Measurements from ENCODE around the gene LGALS9. TPM values are rescaled to one million over a fixed set of nuclear protein-coding genes. Genes with fewer than 3 reads are reported as not detected.

LGALS9 gene
- total and polyA plus RNA-seq, 9 donors = 9.0 to 62.8 (median 23.3) TPM

DNA sequence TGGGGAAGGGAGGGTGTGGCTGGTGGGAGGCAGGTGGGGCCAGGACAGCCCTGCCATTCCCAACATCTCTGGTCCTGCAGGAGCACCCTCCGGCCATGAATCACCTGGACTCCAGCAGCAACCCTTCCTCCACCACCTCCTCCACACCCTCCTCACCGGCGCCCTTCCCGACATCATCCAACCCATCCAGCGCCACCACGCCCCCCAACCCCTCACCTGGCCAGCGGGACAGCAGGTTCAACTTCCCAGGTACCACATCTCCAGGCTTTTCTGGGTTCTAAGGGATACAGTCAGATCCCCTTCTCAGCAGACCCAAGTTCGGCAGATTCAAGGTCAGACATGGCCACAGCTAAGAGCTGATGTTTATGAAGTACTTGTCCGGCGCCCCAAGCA is 33.8 kb upstream of the LGALS9 start:
- Histone ChIP-seq H3K4me3 (no peak overlapping the region), H3K27ac (no peak overlapping the region), H3K9me3 (no peaks in the 10 kb centered on the region), H3K36me3 (no peaks in the 10 kb centered on the region), H3K4me1 (ENCODE audit: insufficient read depth) (peaks cover 5% of the 10 kb centered on the region), H3K27me3 (no peaks in the 10 kb centered on the region)
- DNase-seq = no peak
- 78 to 87% (median 86%) methylated on average over 10 of the region's 10 CpGs for WGBS, 3 donors
- TF ChIP-seq POLR2A (IDR thresholded peaks at IDR 0.05) = no peak
- TF ChIP-seq EP300 (IDR thresholded peaks at IDR 0.05) = no peak
- TF ChIP-seq, protein P1, sequence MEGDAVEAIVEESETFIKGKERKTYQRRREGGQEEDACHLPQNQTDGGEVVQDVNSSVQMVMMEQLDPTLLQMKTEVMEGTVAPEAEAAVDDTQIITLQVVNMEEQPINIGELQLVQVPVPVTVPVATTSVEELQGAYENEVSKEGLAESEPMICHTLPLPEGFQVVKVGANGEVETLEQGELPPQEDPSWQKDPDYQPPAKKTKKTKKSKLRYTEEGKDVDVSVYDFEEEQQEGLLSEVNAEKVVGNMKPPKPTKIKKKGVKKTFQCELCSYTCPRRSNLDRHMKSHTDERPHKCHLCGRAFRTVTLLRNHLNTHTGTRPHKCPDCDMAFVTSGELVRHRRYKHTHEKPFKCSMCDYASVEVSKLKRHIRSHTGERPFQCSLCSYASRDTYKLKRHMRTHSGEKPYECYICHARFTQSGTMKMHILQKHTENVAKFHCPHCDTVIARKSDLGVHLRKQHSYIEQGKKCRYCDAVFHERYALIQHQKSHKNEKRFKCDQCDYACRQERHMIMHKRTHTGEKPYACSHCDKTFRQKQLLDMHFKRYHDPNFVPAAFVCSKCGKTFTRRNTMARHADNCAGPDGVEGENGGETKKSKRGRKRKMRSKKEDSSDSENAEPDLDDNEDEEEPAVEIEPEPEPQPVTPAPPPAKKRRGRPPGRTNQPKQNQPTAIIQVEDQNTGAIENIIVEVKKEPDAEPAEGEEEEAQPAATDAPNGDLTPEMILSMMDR (IDR thresholded peaks at IDR 0.05) = no peak
- intact Hi-C loops (cut with DNase I) = loop anchor here in 1 of 4 donors (5.0 kb wide), 1 partner anchor 140 kb away; the partner anchor contains the start of gene KSR1

DNA sequence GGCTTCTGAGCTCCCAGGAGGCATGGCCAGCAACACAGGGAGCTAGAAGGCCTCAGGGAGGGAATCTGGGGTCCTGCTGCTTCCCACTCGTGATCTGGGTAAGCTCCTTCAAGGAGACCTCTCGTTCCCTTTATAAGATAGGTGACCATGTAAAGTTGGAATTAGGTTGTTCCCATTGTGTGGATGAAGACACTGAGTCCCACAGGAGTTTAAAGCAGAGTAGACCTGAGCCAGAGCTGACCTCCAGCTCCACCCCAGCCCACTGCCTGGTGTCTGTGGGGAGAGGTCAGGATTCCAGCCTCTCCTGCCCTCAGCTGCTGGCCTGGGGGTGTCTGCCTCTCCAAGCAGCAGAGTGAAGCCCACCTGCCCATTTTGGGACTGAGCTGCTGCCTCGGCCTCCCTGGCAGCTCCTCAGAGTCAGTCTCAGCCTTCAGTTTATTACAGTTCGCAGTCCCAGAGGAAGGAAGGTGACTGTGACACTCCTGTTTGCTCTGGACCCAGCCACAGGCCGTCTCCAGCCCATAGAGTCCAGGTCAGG is 33.1 kb upstream of the LGALS9 start:
- Histone ChIP-seq H3K27ac (no peak overlapping the region), H3K4me1 (ENCODE audit: insufficient read depth) (peaks cover 5% of the 10 kb centered on the region), H3K27me3 (no peaks in the 10 kb centered on the region), H3K4me3 (no peak overlapping the region), H3K9me3 (no peaks in the 10 kb centered on the region), H3K36me3 (no peaks in the 10 kb centered on the region)
- TF ChIP-seq, protein P1 (IDR thresholded peaks at IDR 0.05) = no peak
- TF ChIP-seq POLR2A (IDR thresholded peaks at IDR 0.05) (no peak), EP300 (IDR thresholded peaks at IDR 0.05) (no peak)
- WGBS, 3 donors = 89 to 98% (median 91%) methylated on average over 5 of the region's 5 CpGs
- no peak for DNase-seq
- intact Hi-C loops (cut with DNase I) = loop anchor here in 1 of 4 donors (2.0 to 5.0 kb wide), 2 partner anchors 141 to 361 kb away; partner anchors contain the start of gene KSR1

DNA sequence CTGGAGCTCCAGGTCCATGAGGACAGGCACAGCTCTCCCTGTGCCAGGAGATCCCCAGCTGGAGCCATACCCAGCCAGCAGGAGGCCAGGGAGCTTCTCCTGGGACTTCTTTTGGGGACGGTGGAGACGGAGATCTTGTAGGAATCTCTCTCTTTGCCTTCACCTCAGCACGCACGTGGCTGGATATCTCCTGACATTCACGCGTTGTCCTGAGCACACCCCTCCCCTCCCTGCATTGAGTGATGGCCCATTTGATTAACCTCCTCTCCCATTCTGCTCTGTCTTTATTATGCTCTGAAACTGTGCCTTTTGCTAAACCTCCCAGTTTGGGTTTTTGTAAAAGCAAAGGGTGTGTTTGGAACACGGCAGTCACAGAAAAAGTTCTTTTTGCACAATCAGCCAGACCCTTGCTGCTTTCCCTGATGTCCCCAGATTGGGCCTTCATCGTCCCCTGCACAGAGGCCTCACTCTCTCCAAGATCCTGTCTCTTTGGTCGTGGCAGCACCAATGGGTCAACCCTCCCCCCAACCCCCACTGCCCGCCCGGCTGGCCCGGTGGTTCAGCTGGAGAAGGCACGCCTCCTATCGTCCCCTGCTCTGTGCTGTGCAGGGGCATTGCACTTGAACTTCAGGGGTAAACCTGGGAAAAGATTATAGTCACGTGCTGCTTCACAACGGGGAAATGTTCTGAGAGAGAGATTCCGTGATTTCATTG is 32.5 kb upstream of the LGALS9 start:
- TF ChIP-seq EP300 (IDR thresholded peaks at IDR 0.05) (no peak), POLR2A (IDR thresholded peaks at IDR 0.05) (no peak)
- TF ChIP-seq, protein P1 (IDR thresholded peaks at IDR 0.05) = no peak
- H3K36me3 ChIP-seq = no peaks in the 10 kb centered on the region

DNA sequence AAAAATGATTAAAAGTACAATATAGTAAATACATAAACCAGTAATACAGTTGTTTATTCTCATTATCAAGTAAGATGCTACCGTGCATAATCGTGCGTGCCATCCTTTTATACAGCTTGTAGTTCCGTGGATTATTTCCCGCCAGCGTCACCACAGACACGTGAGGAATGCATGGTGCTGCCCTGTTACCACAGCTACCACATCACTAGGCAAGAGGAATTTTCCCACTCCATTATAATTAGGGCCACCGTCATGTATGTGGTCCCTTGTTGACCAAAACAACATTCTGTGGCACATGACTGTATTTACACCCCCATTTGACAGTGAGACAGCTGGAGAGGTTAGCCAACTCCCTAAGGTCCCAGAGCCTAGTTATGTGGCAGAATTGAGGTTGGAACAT is 30.5 kb upstream of the LGALS9 start:
- TF ChIP-seq POLR2A (IDR thresholded peaks at IDR 0.05) (no peak), EP300 (IDR thresholded peaks at IDR 0.05) (no peak)
- TF ChIP-seq, protein P1 (IDR thresholded peaks at IDR 0.05) = no peak
- intact Hi-C loops (cut with DNase I) = loop anchor here in 3 of 4 donors (2.0 to 10.0 kb wide), 7 partner anchors 52 to 364 kb away; partner anchors contain the start of gene KSR1 (in 3 of the 3)
- H3K27ac ChIP-seq = no peak overlapping the region

More for the DNA sequence above, 32.5 kb upstream of the LGALS9 start:
- H3K4me1 ChIP-seq (ENCODE audit: insufficient read depth) = peaks cover 5% of the 10 kb centered on the region
- no peak overlapping the region for H3K4me3 ChIP-seq
- DNase-seq = no peak
- no peaks in the 10 kb centered on the region for H3K27me3 ChIP-seq
- no peak overlapping the region for H3K27ac ChIP-seq
- WGBS, 3 donors = 78 to 85% (median 84%) methylated on average over 17 of the region's 17 CpGs
- intact Hi-C loops (cut with DNase I) = loop anchor here in 1 of 4 donors (2.0 to 5.0 kb wide), 2 partner anchors 141 to 362 kb away; partner anchors contain the start of gene KSR1
- no peaks in the 10 kb centered on the region for H3K9me3 ChIP-seq

More for the DNA sequence above, 30.5 kb upstream of the LGALS9 start:
- no peak overlapping the region for H3K4me3 ChIP-seq
- H3K27me3 ChIP-seq = no peaks in the 10 kb centered on the region
- DNase-seq = no peak
- 88 to 95% (median 90%) methylated on average over 8 of the region's 8 CpGs for WGBS, 3 donors
- H3K4me1 ChIP-seq (ENCODE audit: insufficient read depth) = peaks cover 5% of the 10 kb centered on the region
- H3K9me3 ChIP-seq = no peaks in the 10 kb centered on the region
- no peaks in the 10 kb centered on the region for H3K36me3 ChIP-seq
